ENCODE results near the gene PPP4R1.

DNA sequence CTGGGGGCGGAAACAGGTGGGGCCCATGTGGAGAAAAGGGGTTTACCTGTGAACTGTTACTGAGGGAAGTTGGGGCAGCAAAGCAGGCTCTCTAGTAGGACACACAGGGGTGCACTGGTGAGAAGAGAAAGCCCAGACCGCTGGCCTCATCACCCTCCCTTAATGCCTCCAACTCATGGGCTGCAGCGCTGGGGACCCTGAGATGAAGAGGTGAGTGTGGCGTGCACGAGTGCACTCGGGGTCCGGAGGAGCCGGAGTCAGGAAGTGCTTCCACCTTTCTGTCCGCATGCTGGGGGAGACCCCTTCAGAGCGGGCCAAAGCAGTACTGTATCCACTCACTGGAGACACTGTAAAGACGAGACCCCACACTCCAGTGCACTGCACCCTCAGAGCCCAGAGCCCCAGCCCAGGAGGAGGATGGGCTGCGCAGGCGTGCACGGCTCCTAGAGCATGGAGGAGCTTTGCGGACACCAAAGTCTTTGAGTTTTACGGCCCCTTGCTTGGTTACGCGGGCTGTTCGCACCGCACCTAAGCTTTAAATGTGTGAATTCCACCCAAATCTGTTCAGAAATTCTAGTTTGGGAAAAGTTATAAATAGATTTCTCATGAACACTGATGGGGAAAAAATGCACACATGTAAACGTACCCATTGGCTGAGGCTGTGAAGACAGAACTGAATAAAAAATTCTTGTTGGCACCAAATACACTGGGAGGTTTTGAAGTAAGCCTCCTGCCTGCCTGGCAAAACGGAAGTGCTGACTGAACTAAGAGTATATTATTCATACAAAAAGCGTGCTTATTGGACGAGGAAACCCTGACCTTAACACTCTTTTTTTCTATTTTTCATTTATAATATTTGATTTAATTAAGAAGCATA is 45.4 kb upstream of the PPP4R1 start:
- TF ChIP-seq CTCF (IDR thresholded peaks at IDR 0.05) (no peak), ZFX (IDR thresholded peaks at IDR 0.05; ENCODE audit: borderline replicate concordance) (no peak)
